ENCODE data around the gene ANTXR1.

DNA sequence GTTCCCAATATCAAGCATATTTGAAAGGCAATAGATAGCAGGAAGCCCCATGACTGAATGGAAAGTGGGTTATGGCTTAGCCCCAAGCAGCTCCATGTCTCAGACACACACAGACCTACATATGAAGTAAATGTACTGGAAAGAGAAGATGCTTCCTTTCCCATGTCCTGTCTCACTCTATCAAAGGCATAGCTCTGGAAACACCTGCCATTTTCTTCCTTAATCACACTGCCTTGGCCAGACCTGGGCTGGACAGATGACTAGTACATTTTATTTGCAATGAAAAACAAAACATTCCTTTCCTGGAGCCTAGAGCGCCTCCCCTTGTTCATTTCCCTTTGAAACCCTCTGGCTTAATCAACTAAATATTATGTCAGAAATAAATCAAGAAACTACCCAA is 160.7 kb downstream of the ANTXR1 start:
- TF ChIP-seq, protein P1, sequence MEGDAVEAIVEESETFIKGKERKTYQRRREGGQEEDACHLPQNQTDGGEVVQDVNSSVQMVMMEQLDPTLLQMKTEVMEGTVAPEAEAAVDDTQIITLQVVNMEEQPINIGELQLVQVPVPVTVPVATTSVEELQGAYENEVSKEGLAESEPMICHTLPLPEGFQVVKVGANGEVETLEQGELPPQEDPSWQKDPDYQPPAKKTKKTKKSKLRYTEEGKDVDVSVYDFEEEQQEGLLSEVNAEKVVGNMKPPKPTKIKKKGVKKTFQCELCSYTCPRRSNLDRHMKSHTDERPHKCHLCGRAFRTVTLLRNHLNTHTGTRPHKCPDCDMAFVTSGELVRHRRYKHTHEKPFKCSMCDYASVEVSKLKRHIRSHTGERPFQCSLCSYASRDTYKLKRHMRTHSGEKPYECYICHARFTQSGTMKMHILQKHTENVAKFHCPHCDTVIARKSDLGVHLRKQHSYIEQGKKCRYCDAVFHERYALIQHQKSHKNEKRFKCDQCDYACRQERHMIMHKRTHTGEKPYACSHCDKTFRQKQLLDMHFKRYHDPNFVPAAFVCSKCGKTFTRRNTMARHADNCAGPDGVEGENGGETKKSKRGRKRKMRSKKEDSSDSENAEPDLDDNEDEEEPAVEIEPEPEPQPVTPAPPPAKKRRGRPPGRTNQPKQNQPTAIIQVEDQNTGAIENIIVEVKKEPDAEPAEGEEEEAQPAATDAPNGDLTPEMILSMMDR (IDR thresholded peaks at IDR 0.05; ENCODE audit: borderline replicate concordance, extremely low read depth, low read length, poor library complexity, severe bottlenecking) = no peak
- no peak for TF ChIP-seq EZH2 (IDR thresholded peaks at IDR 0.05; ENCODE audit: borderline replicate concordance, low read depth, low read length, severe bottlenecking)

Measured in DND-41 (cell line).